Esophagus muscularis mucosa (tissue), 4 donors: ENCODE results near the gene CRKL.

Experiments
- CTCF ChIP-seq, 3 experiments: fragments of 200-600 bp in 2 of 3; fragments of 450-650 bp in 1 of 3; sonication (generic) in 2 of 3; IDR thresholded peaks; one replicate each; pipeline ENCODE4 v1.5.1; 2017 to 2019; ENCODE audit warnings: antibody characterized with exemption in 3 of 3, mild to moderate bottlenecking in 2 of 3, moderate library complexity in 1 of 3
- EP300 ChIP-seq: sonication (generic); formaldehyde crosslinking; IDR thresholded peaks from one replicate; pipeline ENCODE4 v1.6.1; 2017; ENCODE audit warnings: antibody characterized with exemption
- POLR2A ChIP-seq: fragments of 450-650 bp; IDR thresholded peaks from one replicate; pipeline ENCODE4 v1.6.1; 2017; ENCODE audit warnings: antibody characterized with exemption, moderate library complexity, mild to moderate bottlenecking, low read depth
- POLR2AphosphoS5 ChIP-seq, 2 donors: sonication (generic); formaldehyde crosslinking; IDR thresholded peaks; one replicate each; pipeline ENCODE4 v1.6.1; 2017; ENCODE audit warnings: antibody characterized with exemption in 2 of 2

GRCh38 chr22:20930004-20930403 lies 12.8 kb downstream of the CRKL start:
- TF ChIP-seq CTCF (IDR thresholded peaks at IDR 0.05) (no peak), POLR2A (no peak), POLR2AphosphoS5 (IDR thresholded peaks at IDR 0.05) (no peak), EP300 (no peak)
